ENCODE data around the gene DEPDC4.

DNA sequence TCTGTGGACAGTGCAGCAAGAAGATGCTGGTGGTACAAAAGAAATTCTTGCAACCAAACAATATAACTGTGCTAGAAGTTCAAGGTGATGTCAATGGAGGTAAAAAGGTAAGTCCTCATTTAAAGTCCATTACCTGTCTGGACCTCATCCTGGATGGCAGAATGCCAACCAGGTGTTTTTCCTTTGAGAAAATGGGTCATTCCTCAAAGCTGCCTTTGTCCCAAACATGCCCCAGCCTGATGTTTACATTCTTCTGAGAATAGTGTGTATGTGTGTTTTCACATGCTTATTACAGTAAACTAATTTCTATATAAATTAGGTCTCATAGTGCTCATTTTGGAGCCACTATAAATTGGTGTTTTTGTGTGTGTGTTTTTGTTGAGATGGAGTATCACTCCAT, 41.4 kb downstream of the DEPDC4 start:
- TF ChIP-seq EZH2 (IDR thresholded peaks at IDR 0.05; ENCODE audit: insufficient read depth, poor library complexity, severe bottlenecking): no peak
- TF ChIP-seq EZH2phosphoT487 (IDR thresholded peaks at IDR 0.05; ENCODE audit: insufficient read depth, low read depth): no peak

Measured in GM23248 (cell line).